PC-9 (cell line): ENCODE measurements around the gene NDUFS7. TPM values are rescaled to one million over a fixed set of nuclear protein-coding genes. Genes with fewer than 3 reads are reported as not detected.
A peak's percentile ranks its signal among the peaks of the same experiment; 100 is the strongest.

Experiments
- Bru-seq: library from RNA; stranded (reverse); fragments of 400-500 nt; gene quantifications from one replicate; lab custom pipeline; 2021; lab: Mats Ljungman, UMichigan
- BruChase-seq, 2 experiments: library from RNA; stranded (reverse); fragments of 400-500 nt; gene quantifications; one replicate each; lab custom pipeline; 2021; lab: Mats Ljungman, UMichigan
- BruUV-seq: library from RNA; stranded (reverse); fragments of 400-500 nt; replicated peaks from 2 replicates; lab custom pipeline; 2021; lab: Mats Ljungman, UMichigan
- CTCF ChIA-PET: fragments of 300-600 bp; sonication (Branson Sonifier 250); formaldehyde crosslinking; loops from one replicate; lab custom pipeline; 2022; ENCODE audit warnings: antibody characterized with exemption; lab: Charles Lee
- POLR2A ChIA-PET: fragments of 300-600 bp; sonication (Branson Sonifier 250); formaldehyde crosslinking; loops from one replicate; lab custom pipeline; 2022; ENCODE audit warnings: antibody characterized with exemption; ENCODE audit not compliant: unreplicated experiment; lab: Charles Lee
- DNase-seq, 2 experiments: peaks; one replicate each; pipeline versions ENCODE4 v3.0.0 to v3.0.0-alpha.2; 2015 to 2022; ENCODE audit warnings: mixed read lengths in 1 of 2
- H2AFZ ChIP-seq: fragments of 200-600 bp; sonication (generic); 2 replicates; pipeline ENCODE4 v1.8.1; 2017; ENCODE audit warnings: antibody characterized with exemption
- H3F3A ChIP-seq: fragments of 200-600 bp; sonication (generic); 2 replicates; pipeline ENCODE4 v1.8.1; 2017; ENCODE audit warnings: antibody characterized with exemption, mild to moderate bottlenecking, low read depth; ENCODE audit not compliant: insufficient read depth
- H3K27ac ChIP-seq: fragments of 200-600 bp; sonication (generic); 2 replicates; pipeline ENCODE4 v1.6.1; 2016; ENCODE audit warnings: mixed run types
- H3K27me3 ChIP-seq: fragments of 200-600 bp; sonication (generic); 2 replicates; pipeline ENCODE4 v1.6.1; 2016; ENCODE audit warnings: low read depth, mixed run types; ENCODE audit not compliant: insufficient read depth
- H3K36me3 ChIP-seq: fragments of 200-600 bp; sonication (generic); 2 replicates; pipeline ENCODE4 v1.6.1; 2016; ENCODE audit warnings: low read depth, mixed run types
- H3K4me1 ChIP-seq: fragments of 200-600 bp; sonication (generic); replicated peaks from 2 replicates; pipeline ENCODE4 v1.6.1; 2016; ENCODE audit warnings: mixed run types; ENCODE audit not compliant: insufficient read depth
- H3K4me2 ChIP-seq: fragments of 200-600 bp; sonication (generic); 2 replicates; pipeline ENCODE4 v1.6.1; 2017; ENCODE audit warnings: mixed run types
- H3K4me3 ChIP-seq: fragments of 200-600 bp; sonication (generic); 2 replicates; pipeline ENCODE4 v1.6.1; 2016; ENCODE audit warnings: mixed run types
- H3K79me2 ChIP-seq: fragments of 200-600 bp; sonication (generic); 2 replicates; pipeline ENCODE4 v1.6.1; 2017; ENCODE audit warnings: low read depth, mixed run types
- H3K9me2 ChIP-seq: fragments of 200-600 bp; sonication (generic); 2 replicates; pipeline ENCODE4 v1.8.1; 2017; ENCODE audit warnings: mild to moderate bottlenecking; ENCODE audit not compliant: insufficient read depth
- H3K9me3 ChIP-seq: fragments of 200-600 bp; sonication (generic); 2 replicates; pipeline ENCODE4 v1.8.1; 2016; ENCODE audit warnings: low read depth; ENCODE audit not compliant: insufficient read depth
- H4K20me1 ChIP-seq: fragments of 200-600 bp; sonication (generic); 2 replicates; pipeline ENCODE4 v1.8.1; 2017; ENCODE audit not compliant: insufficient read depth
- EZH2 ChIP-seq: fragments of 200-600 bp; sonication (generic); IDR thresholded peaks from 2 replicates; pipeline ENCODE4 v1.8.0; 2017; ENCODE audit warnings: antibody characterized with exemption, low read depth
- intact Hi-C: fragments of 100-400 bp; cut with micrococcal nuclease; formaldehyde crosslinking; loops from one replicate; pipeline ENCODE4 v1.10.0; 2022; ENCODE audit not compliant: unreplicated experiment
- long read RNA-seq: library from polyadenylated mRNA; stranded (forward); transcript quantifications from one replicate; pipeline ENCODE4 v2.0.0, GENCODE V29; 2022
- total RNA-seq: library from RNA; stranded (reverse); gene quantifications from 2 replicates; pipeline ENCODE4 v1.2.3, GENCODE V29; 2021
- TF ChIP-seq, protein P1 (sequence below): fragments of 200-600 bp; sonication (generic); conservative IDR thresholded peaks from 2 replicates; pipeline ENCODE4 v1.6.1; 2017; ENCODE audit warnings: mixed run types, antibody characterized with exemption, mild to moderate bottlenecking, moderate library complexity

NDUFS7 gene
- total RNA-seq, result 67.5 and 83.5 TPM in 2 replicates
- Bru-seq, nascent RNA, result percentile 41 among the genes with signal in this experiment
- percentile 57 among the genes with signal in this experiment for BruChase-seq, experiment 1, labeled RNA remaining after a 2-hour chase
- percentile 54 among the genes with signal in this experiment for BruChase-seq, experiment 2, labeled RNA remaining after a 6-hour chase
- long read RNA-seq, transcript NDUFS7-201 (8 exons, 1,039 nt), result major isoform, 192 of 239 reads
- long read RNA-seq, partial matches to known transcripts, result 34 of 239 reads
- long read RNA-seq, other reads (novel, unspliced or antisense), result 5 of 239 reads

DNA sequence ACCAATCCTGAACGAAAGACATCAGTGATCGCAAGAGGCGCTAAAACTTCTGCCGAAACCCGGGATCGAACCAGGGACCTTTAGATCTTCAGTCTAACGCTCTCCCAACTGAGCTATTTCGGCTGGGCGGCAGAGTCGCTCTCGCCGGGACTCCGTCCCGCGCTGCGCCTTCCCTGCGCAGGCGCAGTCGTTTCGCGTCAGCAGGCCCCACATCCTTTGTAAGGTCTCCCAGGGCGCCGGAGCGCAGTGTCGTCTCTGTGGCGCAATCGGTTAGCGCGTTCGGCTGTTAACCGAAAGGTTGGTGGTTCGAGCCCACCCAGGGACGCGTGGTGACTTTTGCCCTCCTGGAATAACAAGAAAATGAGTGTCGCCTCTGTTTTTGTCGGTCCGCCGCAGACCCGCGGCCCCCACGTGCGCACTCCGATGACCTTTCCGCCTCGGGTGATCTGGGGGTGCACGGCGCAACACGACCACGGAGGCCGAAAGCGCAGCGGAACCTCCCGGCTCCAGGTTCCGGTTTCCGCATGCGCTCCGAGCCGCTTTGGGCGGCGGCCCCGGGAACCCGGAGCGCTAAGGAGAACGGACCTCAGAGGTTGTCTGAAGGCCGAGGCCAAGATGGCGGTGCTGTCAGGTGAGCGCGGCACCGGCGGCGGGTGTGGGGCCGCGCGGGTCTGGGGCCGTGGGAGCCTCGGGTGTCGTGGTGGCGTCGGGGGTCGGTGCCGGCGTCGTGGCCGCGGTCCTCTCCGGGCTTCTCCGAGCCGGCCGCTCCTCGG, at the start of gene NDUFS7:
TSS of gene NDUFS7 (plus strand) at position 596 of the 773 bp plus-strand sequence. CDS start at position 616, 20 bp downstream.
- Histone ChIP-seq H3K4me3 (peak within 1 kb of the TSS; percentile 82), H2AFZ (0 out of 2 replicates have a peak within 1 kb of the TSS, but pooled peaks have one; percentile 77), H3K4me1 (no peaks in the 10 kb centered on the region), H3K27me3 (no peaks in the 10 kb centered on the region), H3K27ac (peak within 1 kb of the TSS; percentile 56), H3K36me3 (no peaks in the 10 kb centered on the region), H3K9me3 (no peaks in the 10 kb centered on the region), H4K20me1 (no peaks in the 10 kb centered on the region), H3K4me2 (peak within 1 kb of the TSS; percentile 87), H3K79me2 (0 out of 2 replicates have a peak, but pooled peaks cover 4% of the 10 kb centered on the region), H3F3A (peaks cover 5% of the 10 kb centered on the region; the same call in 1 of the 2 replicates), H3K9me2 (no peaks in the 10 kb centered on the region)
- no TSS peak for BruUV-seq
- POLR2A ChIA-PET, result interaction anchor here (0.6 kb wide), 1 partner anchor 215 kb away, joined by 3 read pairs; no protein-coding TSS in a partner anchor
- CTCF ChIA-PET, result no interaction called here
- intact Hi-C loops, result no loop called here
- TF ChIP-seq, protein P1, sequence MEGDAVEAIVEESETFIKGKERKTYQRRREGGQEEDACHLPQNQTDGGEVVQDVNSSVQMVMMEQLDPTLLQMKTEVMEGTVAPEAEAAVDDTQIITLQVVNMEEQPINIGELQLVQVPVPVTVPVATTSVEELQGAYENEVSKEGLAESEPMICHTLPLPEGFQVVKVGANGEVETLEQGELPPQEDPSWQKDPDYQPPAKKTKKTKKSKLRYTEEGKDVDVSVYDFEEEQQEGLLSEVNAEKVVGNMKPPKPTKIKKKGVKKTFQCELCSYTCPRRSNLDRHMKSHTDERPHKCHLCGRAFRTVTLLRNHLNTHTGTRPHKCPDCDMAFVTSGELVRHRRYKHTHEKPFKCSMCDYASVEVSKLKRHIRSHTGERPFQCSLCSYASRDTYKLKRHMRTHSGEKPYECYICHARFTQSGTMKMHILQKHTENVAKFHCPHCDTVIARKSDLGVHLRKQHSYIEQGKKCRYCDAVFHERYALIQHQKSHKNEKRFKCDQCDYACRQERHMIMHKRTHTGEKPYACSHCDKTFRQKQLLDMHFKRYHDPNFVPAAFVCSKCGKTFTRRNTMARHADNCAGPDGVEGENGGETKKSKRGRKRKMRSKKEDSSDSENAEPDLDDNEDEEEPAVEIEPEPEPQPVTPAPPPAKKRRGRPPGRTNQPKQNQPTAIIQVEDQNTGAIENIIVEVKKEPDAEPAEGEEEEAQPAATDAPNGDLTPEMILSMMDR, result no peak
- TF ChIP-seq EZH2, result no peak
- DNase-seq, result peak; percentile 63 to 82

DNA sequence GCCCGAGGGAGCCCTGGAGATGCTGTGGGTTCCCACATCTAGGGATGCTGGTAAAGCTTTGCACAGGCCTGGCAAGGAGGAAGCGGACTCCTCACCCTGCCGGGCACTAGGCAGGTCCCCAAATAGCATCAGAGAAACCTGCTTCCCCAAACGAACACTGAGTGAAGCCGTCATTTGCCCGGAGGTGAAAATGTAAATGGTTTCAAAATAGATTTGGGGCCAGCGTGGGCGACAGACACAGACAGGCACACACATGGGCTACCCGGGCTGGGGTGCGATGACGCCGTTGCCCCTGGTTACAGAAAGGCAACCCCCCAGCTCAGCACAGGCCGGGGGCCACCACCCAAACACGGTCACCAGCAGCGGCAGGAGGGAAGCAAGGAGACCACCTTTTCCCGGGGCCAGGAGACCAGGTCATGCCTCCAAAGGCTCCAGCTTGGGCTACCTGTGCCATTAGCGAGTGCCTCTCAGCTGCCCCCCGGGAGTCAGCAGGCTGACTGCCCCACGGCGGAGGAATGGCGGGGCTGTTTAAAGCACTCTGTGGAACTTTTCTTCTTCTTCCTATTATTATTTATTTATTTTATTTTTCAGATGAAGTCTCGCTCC, 47.5 kb upstream of the NDUFS7 start:
- no peaks in the 10 kb centered on the region for H3K9me2 ChIP-seq
- BruUV-seq, result no TSS peak
- intact Hi-C loops, result no loop called here
- 0 out of 2 replicates have a peak, but pooled peaks cover 4% of the 10 kb centered on the region for H3K27me3 ChIP-seq
- no peaks in the 10 kb centered on the region for H3K9me3 ChIP-seq
- TF ChIP-seq EZH2, result no peak
- no peaks in the 10 kb centered on the region for H3K36me3 ChIP-seq
- no peak overlapping the region for H3K4me3 ChIP-seq
- H3K27ac ChIP-seq, result no peak overlapping the region
- ChIA-PET CTCF (no interaction called here), POLR2A (no interaction called here)
- DNase-seq, result no peak
- H4K20me1 ChIP-seq, result no peaks in the 10 kb centered on the region
- H3K4me2 ChIP-seq, result no peak overlapping the region
- no peaks in the 10 kb centered on the region for H3F3A ChIP-seq
- H3K4me1 ChIP-seq, result no peaks in the 10 kb centered on the region
- H3K79me2 ChIP-seq, result no peaks in the 10 kb centered on the region
- no peak overlapping the region for H2AFZ ChIP-seq

DNA sequence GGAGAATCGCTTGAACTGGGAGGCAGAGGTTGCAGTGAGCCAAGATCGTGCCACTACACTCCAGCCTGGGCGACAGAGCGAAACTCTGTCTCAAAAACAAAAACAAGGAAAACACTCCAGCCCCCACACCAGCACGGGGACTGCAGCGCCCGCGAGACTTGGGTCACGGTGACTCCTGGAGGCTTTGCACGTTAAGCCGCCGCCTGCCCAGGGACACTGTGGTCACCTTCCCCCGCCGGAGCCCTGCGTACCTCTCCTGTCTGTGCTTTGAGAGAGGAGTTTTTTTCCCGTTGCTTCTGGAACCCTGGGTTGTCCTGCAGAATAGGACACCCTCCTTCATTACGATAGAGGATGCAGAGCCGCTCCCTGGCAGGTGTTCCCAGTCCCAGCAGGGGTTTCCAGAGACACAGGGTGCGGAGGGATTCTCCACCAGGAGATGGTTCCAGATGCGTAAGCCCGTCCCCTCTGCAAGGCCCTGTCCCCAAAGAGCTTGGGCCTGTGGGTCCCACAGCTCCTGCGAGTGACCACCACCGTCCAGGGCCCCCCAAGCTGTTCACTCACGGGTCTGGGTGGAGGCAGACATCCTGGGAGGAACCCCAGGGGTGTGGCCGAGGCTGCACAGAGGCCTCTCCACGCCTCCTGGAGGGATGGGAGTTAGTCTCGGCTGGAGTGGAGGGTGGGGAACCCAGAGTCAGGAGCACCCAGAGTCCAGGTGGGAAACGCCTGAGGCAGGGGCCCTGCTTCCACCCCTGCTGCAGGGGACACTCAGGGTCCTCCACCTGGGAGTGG, 42.8 kb upstream of the NDUFS7 start:
- intact Hi-C loops, result no loop called here

More for the DNA sequence above, 42.8 kb upstream of the NDUFS7 start:
- no peak overlapping the region for H2AFZ ChIP-seq
- no peak overlapping the region for H3K4me3 ChIP-seq
- TF ChIP-seq, protein P1, result no peak
- no peak for TF ChIP-seq EZH2
- CTCF ChIA-PET, result no interaction called here
- H3K27me3 ChIP-seq, result 0 out of 2 replicates have a peak, but pooled peaks cover 4% of the 10 kb centered on the region
- no peak overlapping the region for H3K4me2 ChIP-seq
- H3F3A ChIP-seq, result no peaks in the 10 kb centered on the region
- H3K27ac ChIP-seq, result no peak overlapping the region
- no TSS peak for BruUV-seq
- H3K36me3 ChIP-seq, result no peaks in the 10 kb centered on the region
- no peaks in the 10 kb centered on the region for H3K9me3 ChIP-seq
- no peaks in the 10 kb centered on the region for H3K4me1 ChIP-seq
- H3K79me2 ChIP-seq, result no peaks in the 10 kb centered on the region
- H3K9me2 ChIP-seq, result no peaks in the 10 kb centered on the region
- H4K20me1 ChIP-seq, result no peaks in the 10 kb centered on the region
- POLR2A ChIA-PET, result interaction anchor here (0.5 kb wide), 1 partner anchor 19 kb away, joined by 3 read pairs; no protein-coding TSS in a partner anchor
- DNase-seq, result no peak
